ENCODE measurements around the gene PSME3.
A peak's percentile ranks its signal among the peaks of the same experiment; 100 is the strongest.

PSME3 gene

DNA sequence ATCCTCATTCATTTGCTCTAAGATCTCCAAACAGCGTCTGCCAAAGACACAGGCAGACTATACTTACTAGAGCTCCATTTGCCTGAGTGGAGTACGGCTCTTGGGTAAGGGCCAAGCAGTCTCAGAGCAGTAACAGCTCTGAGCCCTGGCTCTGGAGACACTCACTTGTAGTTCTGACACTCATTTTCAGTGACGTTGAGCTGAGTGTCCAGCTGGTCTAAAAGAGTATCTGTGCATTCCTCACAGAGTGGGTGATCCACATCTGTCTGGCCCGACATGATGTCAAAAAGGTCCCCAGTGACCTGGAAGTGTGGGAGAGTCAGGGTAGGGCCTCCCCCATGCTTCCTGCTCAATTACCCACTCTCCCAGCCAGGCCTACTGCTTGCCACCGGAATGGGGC is 14.8 kb upstream of the PSME3 start:
- DNase-seq, result peak; percentile 37

DNA sequence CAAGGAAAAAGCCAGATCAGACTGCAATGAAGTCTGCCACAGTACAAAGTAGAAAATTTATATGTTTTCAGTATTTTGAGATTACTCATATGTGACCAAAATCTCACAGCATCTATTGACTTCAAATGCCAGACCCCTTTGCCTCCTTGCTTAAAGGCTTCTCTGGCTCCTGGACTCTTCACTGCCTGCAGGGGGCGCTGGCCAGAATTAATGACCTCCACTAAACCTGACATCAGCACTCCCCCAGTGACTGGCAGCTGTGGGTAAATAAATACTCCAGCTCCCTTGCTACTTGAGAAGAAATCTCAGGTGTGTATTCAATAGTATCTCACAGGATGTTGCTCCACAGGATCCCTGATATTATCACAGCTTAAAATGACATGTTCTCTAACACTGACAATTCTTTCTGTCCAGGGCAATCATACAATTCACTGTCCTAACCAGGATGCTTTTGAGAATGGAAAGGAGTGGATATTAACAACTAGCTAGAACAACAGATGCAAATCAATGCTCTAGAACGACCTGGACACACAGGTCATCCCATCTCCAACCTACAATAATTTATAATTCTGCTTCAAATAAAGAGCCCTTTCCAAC is 13.2 kb upstream of the PSME3 start:
- DNase-seq, result peak; percentile 68

- DNase-seq, result no peak
Observed at GRCh38 chr17:42821176-42821575, 12.0 kb upstream of the PSME3 start.

DNA sequence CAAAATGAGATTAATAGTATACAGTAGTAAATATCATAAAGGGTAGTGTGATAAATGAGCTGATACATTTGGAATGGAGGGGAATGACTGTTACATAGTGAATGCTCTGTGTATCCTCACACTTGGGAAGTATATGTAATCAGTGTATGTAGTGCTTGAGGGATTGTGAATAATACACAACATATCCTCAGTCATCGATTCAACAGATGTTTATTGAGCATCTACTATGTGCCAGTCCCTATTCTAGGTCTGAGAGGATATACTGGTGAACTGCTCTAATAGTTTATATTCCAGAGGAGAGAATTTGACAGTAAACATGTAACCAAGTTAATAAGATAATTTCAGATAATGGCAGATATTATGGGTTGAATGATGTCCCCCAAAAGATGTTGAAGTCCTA is 5.7 kb upstream of the PSME3 start:
- no peak for DNase-seq

DNA sequence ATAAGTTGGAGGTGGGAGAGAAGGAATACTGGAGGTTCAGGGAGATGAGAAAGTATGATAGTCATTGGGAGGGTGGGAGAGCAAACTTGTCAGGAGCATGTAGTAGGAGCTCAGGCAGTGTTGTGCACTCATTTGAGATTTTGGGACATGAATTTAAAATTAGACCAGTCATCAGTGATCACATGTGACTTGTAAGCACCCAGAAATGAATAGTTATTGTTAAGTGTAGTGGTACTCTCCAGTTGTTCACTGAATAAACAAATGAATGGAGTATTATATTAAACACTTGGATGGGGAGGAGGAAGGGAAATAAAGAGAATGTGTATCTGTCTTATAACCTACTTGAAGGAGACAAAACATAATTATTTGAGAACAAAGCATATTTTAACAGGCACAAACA is 2.2 kb upstream of the PSME3 start:
- no peak for DNase-seq

DNA sequence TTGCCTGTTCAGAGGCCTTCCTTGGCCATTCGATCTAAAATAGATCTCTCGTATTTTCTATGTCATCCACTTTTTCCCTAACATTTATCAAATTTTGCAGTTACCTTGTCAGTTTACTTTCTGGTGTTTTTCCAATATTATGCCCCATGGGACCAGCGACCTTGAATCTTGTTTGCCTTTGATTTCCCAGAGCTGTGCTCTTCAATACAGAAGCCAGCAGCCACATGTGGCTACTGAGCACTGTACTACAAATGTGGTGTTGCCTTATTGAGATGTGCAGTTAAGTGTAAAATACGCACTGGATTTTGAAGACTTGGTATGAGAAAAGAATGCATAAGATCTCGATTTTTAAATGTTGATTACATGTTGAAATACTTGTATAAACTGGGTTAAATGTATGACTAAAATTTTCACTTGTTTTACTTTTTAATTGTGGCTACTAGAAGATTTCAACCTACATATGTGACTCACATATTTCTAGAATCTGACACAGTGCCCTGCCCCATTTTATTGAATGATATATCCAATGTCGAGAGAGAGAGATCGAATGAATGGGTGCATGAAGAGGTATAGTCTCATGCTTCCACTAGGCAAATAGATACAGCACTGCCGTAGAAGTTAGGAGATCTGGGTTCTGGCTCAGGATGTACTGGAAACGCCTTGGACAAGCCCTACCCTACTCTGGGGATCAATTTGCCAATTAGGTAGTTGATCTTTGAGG is 824 bp upstream of the PSME3 start:
- no peak for DNase-seq

DNA sequence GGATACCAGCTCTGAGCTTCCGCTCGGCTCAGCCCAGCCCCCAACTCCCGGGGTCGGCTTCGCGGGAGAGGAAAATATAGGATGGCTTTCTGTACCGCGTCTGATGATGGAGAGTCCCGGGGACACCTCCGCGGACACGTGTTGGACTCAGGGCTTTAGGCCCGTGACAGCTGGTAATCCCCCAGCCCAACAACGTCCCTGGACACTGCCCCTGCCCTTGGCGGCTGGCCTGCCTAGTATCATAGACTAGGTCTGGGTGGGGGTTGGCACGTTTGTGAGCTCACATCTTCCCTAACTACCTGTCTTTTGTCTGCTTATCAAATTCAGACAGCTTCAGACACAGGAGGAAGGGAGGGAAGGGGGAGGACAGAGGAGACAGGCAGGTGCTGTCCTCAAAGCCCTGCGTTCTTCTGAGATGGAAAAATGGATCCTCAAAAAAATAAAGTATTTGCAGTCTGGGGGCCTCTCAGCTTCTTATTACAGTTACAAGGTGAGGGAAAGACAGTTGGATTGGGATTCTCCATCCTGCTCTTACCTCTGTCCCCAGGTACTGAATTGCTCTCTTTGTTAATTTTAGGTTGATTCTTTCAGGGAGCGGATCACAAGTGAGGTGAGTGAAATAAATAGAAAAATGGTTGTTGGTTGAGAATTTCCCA is 698 bp downstream of the PSME3 start:
- no peak for DNase-seq

- DNase-seq, result no peak
Observed at GRCh38 chr17:42835732-42836131, 2.5 kb downstream of the PSME3 start.

DNA sequence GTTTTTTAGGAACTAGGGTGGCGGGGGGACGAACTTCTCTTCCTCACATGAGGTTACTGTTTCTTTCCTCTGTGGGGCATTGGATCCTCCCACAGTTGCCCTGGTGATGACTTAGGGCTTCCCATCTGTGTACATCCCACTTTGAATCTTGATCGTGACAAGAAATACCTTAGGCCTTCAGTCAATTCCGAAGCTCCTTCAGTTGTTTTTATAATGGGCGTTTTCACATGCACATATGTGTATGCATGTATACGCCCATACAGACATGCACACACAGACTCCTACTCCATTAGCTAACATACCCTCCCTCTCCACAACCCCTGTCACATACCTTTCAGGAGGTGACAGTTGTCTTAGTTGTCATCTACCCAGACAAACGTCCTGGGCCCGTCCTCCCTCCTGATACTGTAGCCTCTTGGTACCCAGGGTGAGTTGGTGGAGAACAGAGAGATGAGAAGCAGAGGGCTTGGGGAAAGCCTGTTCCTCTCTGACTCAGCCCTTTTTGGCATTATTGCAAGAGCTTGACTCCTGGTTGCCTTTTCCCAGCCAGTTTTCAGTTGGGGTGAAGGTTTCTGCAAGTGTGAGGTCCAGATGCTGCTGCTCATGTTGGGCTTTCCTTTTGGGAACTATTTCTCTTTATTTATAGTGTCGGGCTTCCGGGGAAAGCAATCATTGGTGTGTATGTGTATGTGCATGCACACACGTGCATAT is 8.9 kb downstream of the PSME3 start:
- no peak for DNase-seq

DNA sequence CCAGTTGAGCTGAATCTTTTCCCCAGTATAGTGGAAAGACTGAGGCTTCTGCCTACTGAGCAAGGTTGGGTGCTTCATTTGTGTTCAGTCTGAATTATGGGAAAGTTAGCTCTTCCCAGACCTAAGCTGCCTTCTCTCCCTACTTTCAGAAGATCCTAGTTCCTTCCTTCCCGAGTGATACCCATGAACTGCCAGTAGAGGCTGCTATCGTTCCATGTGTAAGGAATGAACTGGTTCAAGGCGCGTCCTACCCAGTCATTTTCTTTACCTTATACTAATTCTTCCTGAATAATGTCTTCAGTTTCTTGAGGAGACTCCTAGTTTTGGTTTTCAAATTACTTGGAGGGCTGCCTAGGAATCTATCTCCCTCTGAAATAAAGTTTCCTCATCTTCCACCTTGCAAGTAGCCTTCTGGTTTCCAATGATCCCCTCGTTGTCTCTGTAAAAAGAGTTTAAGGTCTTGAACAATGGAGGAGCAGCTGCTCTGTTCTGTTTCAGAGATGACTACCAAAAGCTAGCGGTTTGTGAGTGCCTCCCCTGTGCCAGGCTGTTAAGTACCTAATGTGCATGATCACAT is 10.2 kb downstream of the PSME3 start:
- DNase-seq, result peak; percentile 62

- no peak for DNase-seq
Observed at GRCh38 chr17:42844271-42844670, 11.1 kb downstream of the PSME3 start, which contains the start of gene AOC2. TSS of gene AOC2 (plus strand) at chr17:42844580. CDS start at chr17:42844627, 47 bp downstream.

DNA sequence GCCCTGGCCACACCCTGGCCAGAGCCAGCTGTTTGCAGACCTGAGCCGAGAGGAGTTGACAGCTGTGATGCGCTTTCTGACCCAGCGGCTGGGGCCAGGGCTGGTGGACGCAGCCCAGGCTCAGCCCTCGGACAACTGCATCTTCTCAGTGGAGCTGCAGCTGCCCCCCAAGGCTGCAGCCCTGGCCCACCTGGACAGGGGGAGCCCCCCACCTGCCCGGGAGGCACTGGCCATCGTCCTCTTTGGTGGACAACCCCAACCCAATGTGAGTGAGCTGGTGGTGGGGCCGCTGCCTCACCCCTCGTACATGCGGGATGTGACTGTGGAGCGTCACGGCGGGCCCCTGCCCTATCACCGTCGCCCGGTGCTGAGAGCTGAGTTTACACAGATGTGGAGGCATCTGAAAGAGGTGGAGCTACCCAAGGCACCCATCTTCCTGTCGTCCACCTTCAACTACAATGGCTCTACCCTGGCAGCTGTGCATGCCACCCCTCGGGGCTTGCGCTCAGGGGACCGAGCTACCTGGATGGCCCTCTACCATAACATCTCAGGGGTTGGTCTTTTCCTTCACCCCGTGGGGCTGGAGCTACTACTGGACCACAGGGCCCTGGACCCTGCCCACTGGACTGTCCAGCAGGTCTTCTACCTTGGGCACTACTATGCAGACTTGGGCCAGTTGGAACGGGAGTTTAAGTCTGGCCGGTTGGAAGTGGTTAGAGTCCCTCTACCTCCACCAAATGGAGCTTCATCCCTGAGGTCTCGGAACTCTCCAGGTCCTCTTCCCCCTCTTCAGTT is 11.8 kb downstream of the PSME3 start:
- DNase-seq, result no peak

DNA sequence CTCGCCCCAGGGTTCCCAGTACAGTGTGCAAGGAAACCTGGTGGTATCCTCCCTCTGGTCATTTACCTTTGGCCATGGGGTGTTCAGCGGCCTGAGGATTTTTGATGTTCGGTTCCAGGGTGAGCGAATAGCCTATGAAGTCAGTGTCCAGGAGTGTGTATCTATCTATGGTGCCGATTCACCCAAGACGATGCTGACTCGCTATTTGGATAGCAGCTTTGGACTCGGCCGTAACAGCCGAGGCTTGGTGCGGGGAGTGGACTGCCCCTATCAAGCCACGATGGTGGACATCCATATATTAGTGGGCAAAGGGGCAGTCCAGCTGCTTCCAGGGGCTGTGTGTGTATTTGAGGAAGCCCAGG is 12.3 kb downstream of the PSME3 start:
- no peak for DNase-seq

DNA sequence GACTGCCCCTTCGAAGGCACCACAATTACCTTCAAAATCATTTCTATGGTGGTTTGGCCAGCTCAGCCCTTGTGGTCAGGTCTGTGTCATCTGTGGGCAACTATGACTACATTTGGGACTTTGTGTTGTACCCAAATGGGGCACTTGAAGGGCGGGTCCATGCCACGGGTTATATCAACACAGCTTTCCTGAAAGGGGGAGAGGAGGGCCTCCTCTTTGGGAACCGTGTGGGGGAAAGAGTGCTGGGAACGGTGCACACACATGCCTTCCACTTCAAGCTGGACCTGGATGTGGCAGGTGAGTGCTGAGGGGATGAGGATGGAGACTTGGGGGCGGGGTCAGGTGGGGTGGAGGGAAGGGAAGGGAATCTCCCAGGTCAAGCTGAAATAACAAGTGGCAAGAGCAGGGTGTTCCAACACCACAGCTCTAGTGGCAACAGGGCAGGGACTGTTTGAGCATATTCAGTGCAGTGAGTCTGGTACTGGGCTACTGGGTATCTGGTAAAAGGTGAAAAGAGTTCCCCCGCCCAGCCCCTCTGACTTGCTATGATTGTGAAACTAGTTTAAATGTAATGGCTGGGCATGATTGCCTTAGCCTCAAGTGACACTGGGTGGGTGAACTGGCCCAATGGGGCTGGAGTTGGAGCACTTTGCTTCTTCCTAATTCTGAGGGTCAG is 12.9 kb downstream of the PSME3 start:
- no peak for DNase-seq

- DNase-seq, result no peak
Observed at GRCh38 chr17:42846594-42847280, 13.5 kb downstream of the PSME3 start.

DNA sequence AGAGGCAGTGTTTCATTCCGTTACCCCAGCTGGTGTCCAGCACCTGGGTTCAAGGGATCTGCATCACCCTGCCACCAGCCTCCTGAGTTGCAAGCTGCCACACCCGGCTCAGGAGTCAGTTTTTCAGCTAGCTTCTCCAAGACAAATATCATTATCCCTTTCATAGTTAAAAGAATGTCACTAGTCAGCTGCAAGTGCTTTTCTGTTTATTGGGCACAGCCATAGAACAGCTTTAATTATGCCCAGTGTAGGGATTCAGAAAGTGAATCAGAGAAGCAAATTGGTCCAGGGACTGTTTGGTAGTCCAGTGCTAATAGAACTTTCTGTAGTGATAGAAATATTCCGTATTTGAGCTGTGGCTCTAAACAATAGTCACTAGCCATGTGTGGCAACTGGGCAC is 14.9 kb downstream of the PSME3 start:
- DNase-seq, result no peak

DNA sequence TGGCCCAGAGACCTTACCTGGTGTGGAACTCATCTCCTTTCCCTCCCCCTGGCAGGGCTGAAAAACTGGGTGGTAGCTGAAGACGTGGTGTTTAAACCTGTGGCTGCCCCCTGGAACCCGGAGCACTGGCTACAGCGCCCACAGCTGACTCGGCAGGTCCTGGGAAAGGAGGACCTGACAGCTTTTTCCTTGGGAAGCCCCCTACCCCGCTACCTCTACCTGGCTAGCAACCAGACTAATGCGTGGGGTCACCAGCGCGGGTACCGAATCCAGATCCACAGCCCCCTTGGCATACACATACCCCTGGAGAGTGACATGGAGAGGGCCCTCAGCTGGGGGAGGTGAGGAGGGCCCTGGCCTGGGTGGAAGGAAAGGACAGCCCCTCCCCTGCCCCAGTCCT is 15.8 kb downstream of the PSME3 start:
- DNase-seq, result no peak

DNA sequence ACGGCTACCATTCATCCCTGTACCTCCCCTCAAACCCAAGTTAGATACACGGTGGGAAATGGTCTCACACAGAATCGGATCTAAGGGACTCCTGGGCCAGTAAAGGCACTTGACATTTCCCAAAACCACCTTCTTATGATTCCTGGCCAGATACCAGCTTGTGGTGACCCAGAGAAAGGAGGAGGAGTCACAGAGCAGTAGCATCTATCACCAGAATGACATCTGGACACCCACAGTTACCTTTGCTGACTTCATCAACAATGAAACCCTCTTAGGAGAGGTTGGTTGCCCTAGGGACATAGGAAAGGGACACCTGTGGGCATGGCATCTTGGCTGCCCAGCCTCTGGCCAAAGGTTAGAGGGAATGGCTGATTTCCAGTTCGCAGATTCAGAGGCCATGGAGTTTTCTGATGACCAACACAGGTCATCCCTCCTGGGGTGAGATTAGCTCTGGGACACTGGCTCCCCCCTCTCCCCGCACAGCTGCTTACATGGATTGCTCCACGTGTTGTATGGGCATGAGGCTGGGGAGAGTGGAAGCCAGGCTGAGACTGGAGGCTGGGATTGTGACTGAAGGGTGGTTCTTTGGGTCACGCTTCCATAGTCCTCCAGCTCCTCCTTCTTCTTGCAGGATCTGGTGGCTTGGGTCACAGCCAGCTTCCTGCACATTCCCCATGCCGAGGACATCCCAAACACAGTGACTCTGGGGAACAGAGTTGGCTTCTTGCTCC is 16.4 kb downstream of the PSME3 start:
- no peak for DNase-seq

DNA sequence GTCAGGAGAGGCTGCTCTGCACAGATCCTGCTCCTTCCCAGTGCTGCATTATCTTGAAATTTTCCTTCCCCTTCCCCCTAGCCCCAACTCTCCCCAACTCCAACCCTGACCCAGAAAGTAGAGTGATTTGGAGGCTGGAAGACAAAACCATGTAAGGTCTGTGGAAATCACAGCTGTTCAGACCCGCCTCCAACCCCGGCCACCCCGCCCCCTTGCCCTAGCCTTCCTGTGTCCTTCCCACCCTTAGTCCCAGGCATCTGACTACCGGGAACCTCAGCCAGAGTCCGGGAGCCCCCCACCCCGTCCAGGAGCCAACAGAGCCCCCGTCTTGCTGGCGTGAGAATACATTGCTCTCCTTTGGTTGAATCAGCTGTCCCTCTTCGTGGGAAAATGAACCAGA is 17.8 kb downstream of the PSME3 start, which contains the start of gene AOC3:
Gene AOC3 (plus strand): TSS at position 246 of the 400 bp plus-strand sequence. CDS start 145 bp downstream, at position 391.
- DNase-seq, result no peak

Measured in EL (cell line).